Activated T-helper 2 cell treated with anti-CD3 and anti-CD28 coated beads, Interferon-gamma antibody, Interleukin-2, Interleukin-4, amounts not matched to agents 10 μg/mL and 5 μg/mL and 100 μg/mL, durations not matched to agents 14 hours and 24 hours and 36 hours (primary cell): ENCODE measurements around the gene ANO7. TPM values are rescaled to one million over a fixed set of nuclear protein-coding genes. Genes with fewer than 3 reads are reported as not detected.

Experiments
- DNase-seq: peaks from one replicate; pipeline ENCODE4 v3.0.0; 2021; ENCODE audit warnings: low spot score
- H3K27ac Mint-ChIP-seq: one replicate; pipeline ENCODE4 v1.8.0; 2021; ENCODE audit warnings: mixed read lengths
- H3K27me3 Mint-ChIP-seq: one replicate; pipeline ENCODE4 v1.8.0; 2021; ENCODE audit warnings: low read depth, mixed read lengths
- H3K36me3 Mint-ChIP-seq: one replicate; pipeline ENCODE4 v1.8.0; 2021; ENCODE audit warnings: low read depth, mixed read lengths
- H3K4me1 Mint-ChIP-seq: one replicate; pipeline ENCODE4 v1.8.0; 2021; ENCODE audit warnings: low read depth, mixed read lengths
- H3K4me3 Mint-ChIP-seq: one replicate; pipeline ENCODE4 v1.8.0; 2021; ENCODE audit warnings: low read depth, mild to moderate bottlenecking, moderate library complexity, mixed read lengths
- H3K9me3 Mint-ChIP-seq: one replicate; pipeline ENCODE4 v1.8.0; 2021; ENCODE audit warnings: mixed read lengths
- intact Hi-C: fragments of 100-400 bp; cut with micrococcal nuclease; formaldehyde crosslinking; loops from one replicate; pipeline ENCODE4 v1.15.1; 2023
- total RNA-seq: library from RNA; stranded (reverse); gene quantifications from 2 replicates; pipeline ENCODE4 v1.2.3, GENCODE V29; 2022

Gene ANO7
- total RNA-seq, 1 donor from 2014 or later, result 4.3 TPM

DNA sequence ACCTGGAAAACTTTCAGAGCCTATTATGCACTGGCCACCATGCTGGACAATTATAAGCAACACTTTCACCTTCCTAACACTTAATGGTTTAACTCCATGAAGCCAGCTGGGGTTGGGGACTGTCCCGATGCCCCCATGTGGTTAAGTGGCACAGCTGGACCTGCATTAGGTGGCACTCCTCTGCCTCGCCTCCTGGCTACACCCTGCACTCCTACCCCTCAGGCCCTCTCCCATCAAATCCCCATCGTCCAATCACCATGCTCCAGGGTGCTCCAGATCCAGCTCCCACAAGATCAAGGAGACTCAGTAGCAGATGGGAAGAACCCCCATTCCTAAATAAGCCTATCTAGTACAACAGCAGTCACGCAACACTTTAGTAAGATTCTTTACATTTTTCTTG lies 73.2 kb downstream of the ANO7 start:
- Mint-ChIP-seq H3K27ac (no peak overlapping the region), H3K27me3 (no peaks in the 10 kb centered on the region), H3K4me3 (no peak overlapping the region), H3K4me1 (peaks cover 2% of the 10 kb centered on the region), H3K9me3 (no peaks in the 10 kb centered on the region), H3K36me3 (peaks cover 77% of the 10 kb centered on the region)
- intact Hi-C loops, result no loop called here
- DNase-seq, result no peak

DNA sequence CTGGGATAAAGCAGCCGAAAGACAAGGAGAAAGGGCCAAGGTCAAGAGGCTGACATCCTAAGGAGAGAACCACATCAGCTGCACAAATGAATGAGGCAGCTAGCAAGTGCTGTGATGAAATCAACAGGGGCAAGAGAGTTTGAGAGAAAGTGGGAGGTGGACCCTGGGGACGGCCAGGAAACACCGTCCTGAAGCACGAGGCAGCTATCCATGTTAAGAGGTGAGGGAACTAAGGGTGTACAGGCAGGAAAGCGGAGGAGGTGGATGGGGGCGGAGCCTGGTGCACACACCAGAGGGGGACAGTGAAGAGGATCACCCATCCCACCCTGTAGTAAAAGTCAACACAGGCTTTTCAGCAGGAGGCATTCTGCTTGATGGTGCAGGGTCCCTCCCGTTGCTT lies 74.6 kb downstream of the ANO7 start:
- DNase-seq, result no peak
- no peak overlapping the region for H3K27ac Mint-ChIP-seq
- no peaks in the 10 kb centered on the region for H3K9me3 Mint-ChIP-seq
- intact Hi-C loops, result no loop called here
- H3K4me1 Mint-ChIP-seq, result peaks cover 6% of the 10 kb centered on the region
- H3K36me3 Mint-ChIP-seq, result peaks cover 81% of the 10 kb centered on the region
- H3K4me3 Mint-ChIP-seq, result no peak overlapping the region
- no peaks in the 10 kb centered on the region for H3K27me3 Mint-ChIP-seq

DNA sequence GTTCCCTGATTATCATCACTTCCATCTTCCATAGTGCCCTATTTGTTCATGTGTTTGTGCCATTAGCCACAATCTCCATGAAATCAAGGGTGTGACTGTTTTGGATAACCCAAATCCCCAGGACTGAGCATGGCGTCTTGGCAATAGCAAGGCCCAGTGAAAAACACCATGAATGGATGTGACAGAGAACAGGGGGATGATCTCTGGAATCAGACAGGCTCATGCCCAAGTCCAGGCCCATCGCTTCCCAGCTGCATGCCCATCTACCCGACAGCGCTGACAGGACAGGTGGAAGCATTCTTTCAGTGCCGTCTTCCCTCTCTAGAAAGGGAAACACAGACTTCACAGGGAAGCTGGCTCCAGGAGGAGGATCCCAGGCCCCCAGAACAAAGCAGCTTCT lies 77.0 kb downstream of the ANO7 start:
- Mint-ChIP-seq H3K4me3 (no peak overlapping the region), H3K27me3 (no peaks in the 10 kb centered on the region), H3K36me3 (peaks cover 74% of the 10 kb centered on the region), H3K27ac (no peak overlapping the region), H3K4me1 (peaks cover 15% of the 10 kb centered on the region), H3K9me3 (no peaks in the 10 kb centered on the region)
- intact Hi-C loops, result no loop called here
- no peak for DNase-seq

DNA sequence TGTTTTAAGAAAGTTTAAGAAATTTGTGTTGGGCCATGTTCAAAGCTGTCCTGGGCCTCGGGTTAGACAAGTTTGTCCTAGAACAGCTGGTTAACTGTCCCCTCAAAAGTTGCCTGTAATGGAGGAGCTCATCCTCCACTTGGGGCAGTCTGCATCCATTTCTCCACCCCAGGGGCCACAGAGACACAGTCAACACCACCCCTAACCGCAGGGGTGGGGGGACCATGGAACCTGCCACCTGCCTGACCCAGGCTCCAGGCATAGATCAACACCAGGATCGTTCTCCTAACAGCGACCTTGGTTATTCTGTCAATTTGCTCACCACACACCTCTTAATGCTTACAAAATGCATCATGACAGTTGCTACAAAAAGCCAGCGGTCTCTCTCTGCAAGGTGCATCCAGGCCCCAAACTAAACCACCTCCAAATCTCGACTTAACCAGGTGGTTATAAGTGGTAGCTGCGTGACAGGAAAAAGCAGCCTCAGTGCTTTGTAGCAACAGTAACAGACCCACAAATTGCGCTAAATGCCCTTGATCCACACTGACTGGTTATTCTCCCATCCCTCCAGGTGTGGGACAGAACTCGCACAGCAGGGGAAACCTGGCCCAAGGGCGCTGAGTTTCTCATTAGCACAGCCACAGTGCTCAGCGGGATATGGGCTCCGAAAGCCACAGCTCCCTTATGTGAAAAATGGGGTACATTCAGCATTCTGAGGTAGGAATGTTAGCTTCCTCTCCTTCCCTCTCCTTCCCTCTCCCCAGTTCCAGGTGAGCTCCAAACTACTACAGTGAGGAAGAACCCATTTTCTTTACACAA lies 79.0 kb downstream of the ANO7 start:
- Mint-ChIP-seq H3K4me3 (no peak overlapping the region), H3K27me3 (no peaks in the 10 kb centered on the region), H3K9me3 (no peaks in the 10 kb centered on the region), H3K27ac (no peak overlapping the region), H3K4me1 (peaks cover 29% of the 10 kb centered on the region), H3K36me3 (peaks cover 60% of the 10 kb centered on the region)
- no peak for DNase-seq
- intact Hi-C loops, result no loop called here

DNA sequence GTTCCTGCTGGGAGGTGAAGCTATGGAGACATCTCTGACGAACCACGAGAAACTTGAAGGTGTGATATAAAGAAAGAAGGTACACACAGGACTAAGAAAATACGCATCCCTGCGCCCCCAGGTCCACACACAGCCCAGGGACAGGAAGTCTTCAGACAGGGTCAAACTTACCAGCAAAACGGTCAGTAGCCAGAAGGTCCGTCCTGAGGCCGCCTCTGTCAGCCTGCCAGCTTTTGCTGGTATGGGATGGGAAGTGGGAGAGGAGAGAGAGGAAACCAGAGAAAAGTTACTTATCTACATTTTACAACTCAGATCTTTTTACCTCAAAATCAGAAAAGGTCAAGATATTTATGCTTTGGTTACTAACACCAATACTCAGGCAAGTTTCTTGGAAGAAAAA lies 79.8 kb downstream of the ANO7 start:
- Mint-ChIP-seq H3K36me3 (peaks cover 52% of the 10 kb centered on the region), H3K4me3 (no peak overlapping the region), H3K27me3 (no peaks in the 10 kb centered on the region), H3K27ac (peak overlapping the region; percentile 2), H3K9me3 (no peaks in the 10 kb centered on the region), H3K4me1 (peaks cover 33% of the 10 kb centered on the region)
- intact Hi-C loops, result no loop called here
- DNase-seq, result no peak

DNA sequence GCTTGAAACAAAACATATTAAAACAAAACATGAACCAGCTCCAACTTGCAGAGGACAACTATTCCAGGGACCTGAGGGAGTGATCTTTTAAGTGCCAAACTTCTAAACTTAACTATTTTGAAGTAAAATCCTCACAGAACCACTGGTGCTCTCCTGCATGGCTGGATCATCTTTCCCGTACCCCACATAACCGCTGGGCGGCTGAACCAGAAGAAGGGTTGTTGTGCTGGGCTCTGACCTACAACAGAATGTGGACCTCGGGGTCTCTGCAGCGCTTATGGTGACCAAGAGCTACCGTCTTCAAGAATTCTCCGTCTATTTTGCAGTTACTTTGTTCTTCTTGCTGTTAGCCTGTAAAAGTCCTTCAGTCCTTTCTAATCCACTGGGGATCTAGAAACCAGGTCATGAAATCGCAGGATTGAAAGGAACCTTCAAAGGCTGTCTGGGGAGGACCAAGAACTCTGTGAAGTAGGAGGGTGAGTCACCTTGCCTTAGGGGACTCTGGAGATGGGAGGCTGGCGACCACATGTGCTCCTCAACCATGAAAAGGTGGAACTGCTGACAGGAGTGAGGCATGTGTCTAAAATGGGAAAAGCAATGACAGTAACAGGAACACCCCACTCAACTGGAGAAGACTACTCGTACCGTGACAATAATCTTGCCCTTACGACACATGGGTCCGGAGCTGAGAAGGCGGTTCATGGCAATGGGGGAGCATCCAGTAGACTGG lies 80.4 kb downstream of the ANO7 start:
- H3K4me3 Mint-ChIP-seq, result peak overlapping the region; percentile 11
- H3K36me3 Mint-ChIP-seq, result peaks cover 47% of the 10 kb centered on the region
- H3K4me1 Mint-ChIP-seq, result peaks cover 38% of the 10 kb centered on the region
- H3K9me3 Mint-ChIP-seq, result no peaks in the 10 kb centered on the region
- peak overlapping the region; percentile 2 for H3K27ac Mint-ChIP-seq
- intact Hi-C loops, result no loop called here
- no peak for DNase-seq
- H3K27me3 Mint-ChIP-seq, result no peaks in the 10 kb centered on the region

DNA sequence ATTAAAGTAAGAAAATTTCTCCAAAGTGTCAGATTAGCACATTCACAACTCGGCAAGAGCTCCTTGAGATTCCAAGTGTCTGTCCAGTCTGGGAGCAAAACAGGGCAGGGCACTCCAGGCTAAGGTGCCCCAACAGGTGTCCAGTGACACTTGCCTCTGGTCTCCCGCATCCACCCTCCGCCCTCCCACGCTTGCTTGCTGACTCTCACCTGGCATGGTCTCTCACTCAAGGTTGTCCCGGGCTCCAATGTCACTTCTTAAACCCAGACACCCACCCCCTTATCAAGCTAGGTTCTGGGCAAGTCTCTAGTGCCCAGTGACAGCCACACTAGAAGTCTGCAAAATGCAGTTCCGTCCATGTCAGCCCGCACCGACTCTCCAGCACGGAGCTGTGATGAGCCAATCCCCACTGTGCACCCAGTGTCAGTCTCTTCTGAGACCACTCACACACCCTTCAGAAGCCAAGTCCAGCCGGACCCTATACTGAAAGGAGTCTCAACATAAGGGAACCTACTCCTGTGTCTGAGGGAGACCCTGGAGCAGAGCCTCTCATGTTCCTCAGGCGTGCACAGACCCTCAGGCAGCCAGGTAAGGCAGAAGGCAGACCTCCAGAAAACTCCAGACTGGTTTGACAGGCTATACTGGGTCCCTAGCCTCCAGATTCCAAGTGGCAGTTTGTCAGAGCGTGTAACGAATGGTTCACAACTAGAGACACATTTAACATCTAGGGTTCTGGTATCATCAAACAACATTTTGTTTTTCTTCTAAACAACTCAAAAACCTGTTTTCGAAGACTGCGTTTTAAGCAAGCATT lies 81.4 kb downstream of the ANO7 start:
- H3K9me3 Mint-ChIP-seq, result peaks cover 4% of the 10 kb centered on the region
- no peak overlapping the region for H3K4me3 Mint-ChIP-seq
- no peaks in the 10 kb centered on the region for H3K27me3 Mint-ChIP-seq
- H3K4me1 Mint-ChIP-seq, result peaks cover 39% of the 10 kb centered on the region
- no peak for DNase-seq
- H3K27ac Mint-ChIP-seq, result peak overlapping the region; percentile 16
- peaks cover 48% of the 10 kb centered on the region for H3K36me3 Mint-ChIP-seq
- intact Hi-C loops, result no loop called here

DNA sequence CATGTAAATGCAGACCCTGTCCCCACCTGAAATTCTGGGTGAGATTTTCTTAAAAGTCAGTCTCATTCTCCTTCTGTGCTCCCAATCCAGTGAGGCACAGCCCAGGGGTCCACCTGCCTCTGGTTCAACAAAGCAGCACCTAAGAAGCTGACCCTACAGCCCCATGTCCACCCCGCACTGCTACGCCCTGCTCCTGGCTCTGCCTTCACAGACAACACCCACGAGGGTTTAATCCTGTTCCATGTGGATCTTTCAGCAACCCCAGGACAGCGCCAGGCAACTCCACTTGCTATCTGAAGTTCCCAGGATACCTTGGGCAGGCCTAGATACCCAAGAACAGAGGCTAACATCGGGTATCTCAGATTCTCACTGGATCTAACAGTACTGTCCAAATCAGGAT lies 82.1 kb downstream of the ANO7 start:
- Mint-ChIP-seq H3K27me3 (no peaks in the 10 kb centered on the region), H3K4me1 (peaks cover 39% of the 10 kb centered on the region), H3K9me3 (peaks cover 10% of the 10 kb centered on the region), H3K27ac (no peak overlapping the region), H3K36me3 (peaks cover 51% of the 10 kb centered on the region), H3K4me3 (peak overlapping the region; percentile 88)
- DNase-seq, result no peak
- intact Hi-C loops, result no loop called here

DNA sequence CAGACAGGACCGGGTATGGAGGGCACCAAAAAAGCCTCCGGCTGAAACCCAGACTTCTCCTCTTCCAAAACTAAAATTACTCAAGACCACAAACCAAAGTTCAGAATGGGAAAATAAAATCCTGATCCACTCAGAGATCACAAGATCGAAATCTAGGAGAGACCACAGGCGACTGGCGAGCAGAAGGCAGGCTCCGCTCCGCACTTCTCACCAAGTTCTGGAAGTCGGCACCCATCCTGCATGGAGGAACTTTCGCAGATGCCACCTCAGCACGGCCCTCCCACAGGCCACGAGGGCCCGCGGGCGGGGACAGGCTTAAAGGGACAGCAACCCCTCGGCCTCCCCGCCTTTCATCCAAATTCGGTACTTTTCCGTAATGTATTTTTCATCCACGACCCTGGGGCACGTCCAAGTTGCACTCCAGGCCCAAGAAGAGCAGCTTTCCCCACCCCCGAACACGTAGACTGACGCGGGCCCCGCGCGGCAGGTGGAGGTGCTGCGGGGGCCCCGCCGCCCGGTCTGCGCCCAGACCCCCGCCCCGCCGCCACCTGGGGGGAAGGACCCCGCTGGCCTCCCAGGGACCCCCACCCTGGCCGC lies 83.3 kb downstream of the ANO7 start:
- Mint-ChIP-seq H3K9me3 (peaks cover 22% of the 10 kb centered on the region), H3K36me3 (peaks cover 54% of the 10 kb centered on the region), H3K27me3 (no peaks in the 10 kb centered on the region), H3K4me3 (peak overlapping the region; percentile 88), H3K27ac (peak overlapping the region; percentile 88), H3K4me1 (peaks cover 39% of the 10 kb centered on the region)
- peak; percentile 36 for DNase-seq
- intact Hi-C loops, result loop anchor here (1.0 kb wide), 1 partner anchor 43 kb away; the partner anchor contains the start of genes HDLBP and SEPTIN2

DNA sequence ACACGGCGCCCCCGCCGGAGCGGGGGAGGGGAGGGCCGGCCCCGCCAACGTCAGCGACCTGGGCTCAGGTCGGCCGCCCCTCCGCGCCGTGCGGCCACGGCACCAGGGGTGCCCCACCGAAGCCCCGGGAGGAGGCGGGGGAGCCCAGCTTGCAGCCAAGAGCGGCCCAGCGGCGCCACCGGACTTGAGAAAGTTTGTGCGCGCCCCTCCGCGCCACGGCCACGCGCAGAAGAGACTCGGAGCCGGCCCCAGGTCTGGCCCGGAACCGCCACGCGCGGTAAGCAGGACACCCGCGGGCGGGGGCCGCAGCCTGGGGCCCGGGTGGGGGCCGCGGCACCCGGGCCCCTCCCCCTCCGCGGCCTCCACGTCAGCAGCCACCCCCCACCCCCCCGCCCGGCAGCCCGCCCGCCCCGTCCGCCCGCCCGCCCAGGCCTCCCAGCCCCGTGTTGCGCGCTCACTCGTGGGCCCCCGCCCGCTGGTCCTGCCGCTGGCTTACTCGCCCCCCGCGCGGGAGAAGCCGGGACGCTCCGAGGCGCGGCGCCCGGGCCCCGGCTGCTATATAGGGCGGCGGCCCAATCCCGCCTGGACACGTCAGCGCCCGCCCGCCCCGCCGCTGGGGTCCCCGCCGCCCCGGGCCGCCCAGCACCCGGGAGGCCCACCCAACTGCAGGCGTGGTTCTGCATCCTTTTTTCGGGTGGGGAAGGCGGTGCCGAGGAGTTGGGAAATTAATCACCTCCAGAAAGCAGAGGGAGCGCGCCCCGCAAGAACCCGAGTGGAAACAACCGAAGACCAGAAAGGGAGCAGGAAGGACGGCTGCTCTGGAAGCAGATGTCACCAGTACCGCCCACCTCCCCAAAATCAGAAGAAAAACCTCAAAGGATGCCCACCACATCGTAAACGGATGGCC lies 84.1 kb downstream of the ANO7 start:
- DNase-seq, result peak; percentile 28
- no peaks in the 10 kb centered on the region for H3K27me3 Mint-ChIP-seq
- H3K9me3 Mint-ChIP-seq, result peaks cover 22% of the 10 kb centered on the region
- H3K4me3 Mint-ChIP-seq, result peak overlapping the region; percentile 70
- H3K27ac Mint-ChIP-seq, result no peak overlapping the region
- H3K36me3 Mint-ChIP-seq, result peaks cover 53% of the 10 kb centered on the region
- intact Hi-C loops, result no loop called here
- peaks cover 39% of the 10 kb centered on the region for H3K4me1 Mint-ChIP-seq

DNA sequence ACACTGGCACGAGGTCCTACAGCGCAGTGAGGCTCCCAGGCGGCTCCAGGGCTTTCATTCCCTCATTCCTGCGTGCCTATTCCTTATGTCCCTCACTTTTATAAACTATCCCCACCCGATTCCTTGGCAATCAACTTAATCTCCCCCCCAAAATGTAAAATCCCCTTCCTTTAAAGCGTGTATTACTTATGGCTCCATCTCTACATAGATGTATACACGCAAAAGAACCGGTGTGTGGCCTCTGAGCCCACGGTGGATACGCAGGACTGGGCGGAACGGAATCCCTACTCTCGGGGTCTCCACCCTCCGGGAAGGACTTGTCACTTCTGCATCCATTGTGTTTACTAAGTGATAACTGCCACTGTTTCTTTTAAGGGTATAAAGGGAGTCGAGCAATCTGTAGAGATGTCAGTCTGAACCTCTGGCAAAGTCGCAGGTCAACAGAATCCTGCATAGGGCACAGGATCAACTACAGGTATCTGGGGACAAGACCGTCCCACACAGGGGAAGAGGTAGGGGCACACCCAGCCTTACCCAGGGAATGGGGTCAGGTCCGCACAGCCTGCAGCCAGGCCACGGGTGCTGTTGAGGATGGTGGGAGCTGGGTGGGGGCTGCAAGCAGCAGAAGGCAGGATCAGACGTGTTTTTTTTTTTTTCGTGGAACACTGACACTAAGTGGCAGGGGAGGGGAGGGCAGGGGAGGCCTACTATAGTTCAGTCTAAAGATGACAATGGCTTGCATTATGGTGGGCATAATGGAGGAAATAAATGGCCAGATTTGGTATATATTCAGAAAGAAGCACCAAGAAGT lies 84.9 kb downstream of the ANO7 start:
- H3K4me3 Mint-ChIP-seq, result peak overlapping the region; percentile 70
- intact Hi-C loops, result no loop called here
- no peaks in the 10 kb centered on the region for H3K27me3 Mint-ChIP-seq
- DNase-seq, result no peak
- H3K27ac Mint-ChIP-seq, result peak overlapping the region; percentile 58
- H3K36me3 Mint-ChIP-seq, result peaks cover 51% of the 10 kb centered on the region
- peaks cover 33% of the 10 kb centered on the region for H3K4me1 Mint-ChIP-seq
- peaks cover 22% of the 10 kb centered on the region for H3K9me3 Mint-ChIP-seq
